Skeletal muscle tissue (tissue), 4 donors: ENCODE results near the gene KLC1. TPM values are rescaled to one million over a fixed set of nuclear protein-coding genes. Genes with fewer than 3 reads are reported as not detected.
A peak's percentile ranks its signal among the peaks of the same experiment; 100 is the strongest.
"Not testable (repeated sequence)": the region's sequence is repeated elsewhere in the genome, so short reads cannot be mapped to it uniquely, and the experiment has no call there.

Experiments
- H3K27ac ChIP-seq: one replicate; pipeline ENCODE4 v1.7.0; 2013; ENCODE audit warnings: mild to moderate bottlenecking, low read depth, low read length, inconsistent platforms
- H3K27me3 ChIP-seq, 3 donors: one replicate each; pipeline ENCODE4 v1.7.0; 2013; ENCODE audit warnings: low read length in 3 of 3; ENCODE audit not compliant: control insufficient read depth in 3 of 3, insufficient read depth in 3 of 3
- H3K36me3 ChIP-seq, 3 donors: one replicate each; pipeline ENCODE4 v1.7.0; 2013; ENCODE audit warnings: low read length in 3 of 3; ENCODE audit not compliant: control insufficient read depth in 3 of 3, insufficient read depth in 3 of 3
- H3K4me1 ChIP-seq, 3 donors: one replicate each; pipeline ENCODE4 v1.7.0; 2013; ENCODE audit warnings: low read length in 3 of 3, mild to moderate bottlenecking in 3 of 3; ENCODE audit not compliant: control insufficient read depth in 3 of 3, insufficient read depth in 3 of 3
- H3K4me3 ChIP-seq, 3 donors: one replicate each; pipeline ENCODE4 v1.7.0; 2013; ENCODE audit warnings: low read length in 3 of 3
- H3K9ac ChIP-seq, 3 donors: one replicate each; pipeline ENCODE4 v1.7.0; 2013; ENCODE audit warnings: low read length in 3 of 3, mild to moderate bottlenecking in 3 of 3, moderate library complexity in 2 of 3, low read depth in 1 of 3
- H3K9me3 ChIP-seq, 3 donors: one replicate each; pipeline ENCODE4 v1.7.0; 2013; ENCODE audit warnings: low read length in 3 of 3; ENCODE audit not compliant: control insufficient read depth in 3 of 3
- total RNA-seq: library from RNA; depleted of rRNA; stranded (reverse); fragments of >200 nt; gene quantifications from one replicate; pipeline ENCODE4 v1.2.3, GENCODE V29; 2014
- donor health status: Osteomylitis.

Gene KLC1
- total RNA-seq, 1 donor from 2014 or later: 103 TPM

DNA sequence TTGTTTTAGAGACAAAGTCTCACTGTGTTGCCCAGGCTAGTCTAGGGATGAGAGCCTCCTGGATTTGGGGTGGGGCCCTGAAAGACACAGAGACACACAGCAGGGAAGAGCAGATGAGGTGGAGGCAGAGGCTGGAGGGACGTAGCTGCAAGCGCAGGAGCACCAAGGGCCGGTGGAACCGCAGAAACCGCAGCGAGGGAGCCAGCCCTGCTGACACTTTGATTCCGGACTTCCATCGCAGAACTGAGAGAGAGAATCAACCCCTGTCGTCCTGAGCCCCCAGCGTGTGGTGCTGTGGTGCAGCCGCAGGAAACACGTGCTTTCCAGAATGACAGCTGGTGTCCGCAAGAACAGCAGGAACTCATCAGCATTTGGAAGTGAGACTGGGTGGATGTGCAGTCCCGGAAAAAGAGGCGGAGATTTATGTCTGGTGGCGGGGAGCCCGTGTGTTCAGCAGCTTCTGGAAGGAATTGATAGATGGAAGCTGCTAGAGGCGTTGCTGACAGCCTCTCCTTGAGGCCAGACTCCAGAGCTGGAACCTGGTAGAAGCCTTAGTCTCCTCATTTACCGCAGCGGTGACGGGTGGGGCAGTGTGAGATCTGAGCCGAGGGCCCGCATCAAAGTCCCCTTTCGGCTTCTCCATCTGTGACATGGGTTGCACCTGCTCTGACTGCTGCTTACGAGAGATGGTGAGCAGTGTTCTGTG is 21.9 kb upstream of the KLC1 start:
- Histone ChIP-seq H3K9ac (peak overlapping the region in 2 of 3 donors; percentile 12 to 54), H3K4me3 (peak overlapping the region; percentile 52 to 65 (median 59)), H3K27me3 (peaks cover 0 to 6% (median 2%) of the 10 kb centered on the region in 3 donors), H3K36me3 (no peaks in the 10 kb centered on the region), H3K4me1 (peaks cover 20 to 21% (median 20%) of the 10 kb centered on the region in 3 donors), H3K9me3 (peaks cover 0 to 7% (median 4%) of the 10 kb centered on the region in 3 donors), H3K27ac (peak overlapping the region; percentile 28)

DNA sequence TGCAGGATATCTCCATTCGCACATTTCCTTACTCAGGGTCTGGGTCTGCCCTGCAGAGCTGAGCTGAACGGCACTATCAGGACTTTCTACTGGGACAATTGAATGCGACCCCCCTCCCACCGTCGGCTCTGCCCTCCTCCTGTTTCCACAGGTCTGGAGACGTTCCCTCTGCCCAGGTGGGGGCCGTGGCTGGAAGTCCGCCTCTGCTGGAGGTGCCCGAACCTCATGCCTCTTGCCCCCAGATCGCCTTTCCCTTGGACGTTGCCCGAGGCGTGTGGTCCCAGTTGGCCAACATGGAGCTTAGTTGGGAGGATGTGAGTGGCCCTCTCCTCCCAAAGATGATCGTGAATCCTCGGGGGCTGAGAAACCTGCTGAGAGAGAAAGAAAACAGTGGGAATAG is 21.2 kb upstream of the KLC1 start:
- Histone ChIP-seq H3K27me3 (peaks cover 0 to 6% (median 2%) of the 10 kb centered on the region in 3 donors), H3K4me3 (peak overlapping the region; percentile 52 to 65 (median 59)), H3K36me3 (no peaks in the 10 kb centered on the region), H3K27ac (no peak overlapping the region), H3K9me3 (peaks cover 0 to 7% (median 4%) of the 10 kb centered on the region in 3 donors), H3K4me1 (peaks cover 20 to 21% (median 20%) of the 10 kb centered on the region in 3 donors), H3K9ac (peak overlapping the region in 1 of 3 donors; percentile 54)

DNA sequence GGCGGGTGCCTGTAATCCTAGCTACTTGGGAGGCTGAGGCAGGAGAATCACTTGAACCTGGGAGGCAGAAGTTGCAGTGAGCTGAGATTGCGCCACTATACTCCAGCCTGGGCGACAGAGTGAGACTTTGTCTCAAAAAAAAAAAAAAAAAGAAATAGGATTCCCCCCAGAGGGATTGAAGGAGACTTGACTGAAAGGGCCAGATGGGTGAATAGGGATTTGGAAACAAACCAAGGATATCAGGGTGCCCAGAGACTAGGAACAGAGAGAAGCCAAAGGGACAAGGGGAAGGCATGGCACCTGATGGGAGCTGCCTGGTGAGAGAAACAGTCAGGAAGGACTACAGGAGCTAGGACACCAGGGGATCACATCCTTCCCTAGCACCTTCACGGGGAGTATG is 19.9 kb upstream of the KLC1 start:
- not testable (repeated sequence) for H3K36me3 ChIP-seq, H3K9me3 ChIP-seq, H3K9ac ChIP-seq, H3K27me3 ChIP-seq, H3K27ac ChIP-seq, H3K4me3 ChIP-seq
- peaks cover 20 to 21% (median 20%) of the 10 kb centered on the region in 3 donors for H3K4me1 ChIP-seq

DNA sequence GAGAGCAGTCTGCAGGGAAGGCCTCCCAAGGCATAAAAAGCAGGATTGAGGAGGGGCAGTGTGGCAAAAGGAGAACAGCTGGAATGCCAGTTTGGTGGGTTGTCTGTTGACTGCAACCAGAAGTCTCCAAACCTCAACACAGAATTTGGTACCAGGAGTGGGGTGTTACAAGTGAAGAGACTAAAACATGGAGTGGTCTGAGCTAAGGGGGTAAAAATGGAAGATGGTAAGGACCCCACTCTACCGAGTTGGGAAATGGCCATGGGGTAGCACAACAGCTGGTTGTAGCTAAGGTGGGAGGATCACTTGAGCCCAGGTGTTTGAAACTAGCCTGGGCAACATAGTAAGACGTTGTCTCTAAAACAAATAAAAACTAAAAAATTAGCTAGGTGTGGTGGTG is 17.8 kb upstream of the KLC1 start:
- no peak overlapping the region for H3K27ac ChIP-seq
- peaks cover 0 to 7% (median 4%) of the 10 kb centered on the region in 3 donors for H3K9me3 ChIP-seq
- H3K4me1 ChIP-seq: peaks cover 20 to 21% (median 20%) of the 10 kb centered on the region in 3 donors
- H3K9ac ChIP-seq: no peak overlapping the region
- H3K4me3 ChIP-seq: no peak overlapping the region
- no peaks in the 10 kb centered on the region for H3K36me3 ChIP-seq
- H3K27me3 ChIP-seq: peaks cover 0 to 6% (median 2%) of the 10 kb centered on the region in 3 donors

DNA sequence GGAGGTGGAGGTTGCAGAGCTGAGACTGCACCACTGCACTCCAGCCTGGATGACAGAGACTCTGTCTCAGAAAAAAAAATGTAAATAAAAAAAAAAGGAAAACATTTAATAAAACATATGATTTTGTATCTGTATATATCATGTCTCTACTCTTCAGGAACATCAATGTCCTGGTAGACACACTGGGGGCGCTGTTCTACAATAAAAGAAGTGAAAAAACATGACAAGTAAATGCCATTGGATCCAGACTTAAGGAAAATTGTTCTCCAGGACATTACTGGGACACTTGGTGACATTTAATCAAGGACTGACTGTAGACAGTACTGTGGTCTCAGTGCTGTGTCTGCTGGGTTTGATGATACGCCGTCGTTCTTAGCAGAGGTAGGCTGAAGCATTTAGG is 15.5 kb upstream of the KLC1 start:
- Histone ChIP-seq H3K36me3 (no peaks in the 10 kb centered on the region), H3K9me3 (peaks cover 0 to 7% (median 4%) of the 10 kb centered on the region in 3 donors), H3K9ac (no peak overlapping the region), H3K27me3 (peaks cover 0 to 3% (median 2%) of the 10 kb centered on the region in 3 donors), H3K4me3 (no peak overlapping the region), H3K4me1 (peaks cover 2% of the 10 kb centered on the region in 3 donors), H3K27ac (no peak overlapping the region)

DNA sequence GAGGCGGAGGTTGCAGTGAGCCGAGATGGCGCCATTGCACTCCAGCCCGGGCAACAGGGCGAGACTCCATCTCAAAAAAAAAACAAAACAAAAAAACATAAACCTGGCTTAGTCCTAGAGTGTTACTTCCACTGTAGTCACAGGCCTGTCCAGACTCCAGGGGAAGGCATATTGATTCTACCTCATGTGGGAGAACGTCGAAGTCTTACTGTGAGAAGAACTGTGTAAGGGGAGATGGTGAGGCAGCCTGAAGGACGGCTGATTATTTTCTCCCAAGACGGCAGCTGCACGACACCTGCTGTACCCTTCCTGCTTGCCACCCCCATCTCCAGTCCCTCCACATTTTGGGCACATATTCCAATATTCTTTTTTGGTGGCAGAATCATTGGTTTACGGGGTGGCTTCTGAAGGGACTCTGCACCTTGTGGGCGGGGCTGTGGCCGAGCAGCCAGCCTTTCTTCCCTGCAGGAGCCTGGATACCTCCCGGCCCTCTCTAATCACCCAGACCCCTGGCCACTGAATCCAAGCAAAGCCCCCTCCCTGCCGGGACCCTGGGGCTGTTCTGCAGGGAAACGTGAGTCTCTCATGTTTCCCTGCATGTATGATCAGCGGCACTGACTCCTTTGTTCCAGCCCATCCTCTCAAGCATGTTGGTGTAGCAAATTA is 12.2 kb upstream of the KLC1 start:
- Histone ChIP-seq H3K27me3 (no peaks in the 10 kb centered on the region), H3K27ac (no peak overlapping the region), H3K36me3 (no peaks in the 10 kb centered on the region), H3K4me3 (no peak overlapping the region), H3K9ac (no peak overlapping the region), H3K4me1 (no peaks in the 10 kb centered on the region), H3K9me3 (no peaks in the 10 kb centered on the region)

DNA sequence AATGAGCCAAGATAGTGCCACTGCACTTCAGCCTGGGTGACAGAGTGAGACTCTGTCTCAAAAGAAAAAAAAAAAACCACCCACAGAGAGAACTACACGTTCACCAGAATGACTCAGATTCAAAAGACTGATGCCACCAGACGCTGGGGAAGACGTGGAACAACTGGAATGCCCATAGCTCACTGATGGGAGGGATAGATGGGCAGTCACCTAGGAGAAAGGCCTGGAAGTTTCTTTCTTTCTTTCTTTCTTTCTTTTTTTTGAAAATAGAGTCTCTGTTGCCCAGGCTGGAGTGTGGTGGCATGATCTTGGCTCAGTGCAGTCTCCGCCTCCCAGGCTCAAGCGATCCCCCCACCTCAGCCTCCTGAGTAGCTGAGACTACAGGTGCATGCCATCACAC is 10.0 kb upstream of the KLC1 start:
- Histone ChIP-seq H3K4me3 (no peak overlapping the region), H3K27me3 (no peaks in the 10 kb centered on the region), H3K9me3 (no peaks in the 10 kb centered on the region), H3K36me3 (no peaks in the 10 kb centered on the region), H3K9ac (no peak overlapping the region), H3K27ac (no peak overlapping the region), H3K4me1 (peaks cover 5 to 8% (median 6%) of the 10 kb centered on the region in 3 donors)

DNA sequence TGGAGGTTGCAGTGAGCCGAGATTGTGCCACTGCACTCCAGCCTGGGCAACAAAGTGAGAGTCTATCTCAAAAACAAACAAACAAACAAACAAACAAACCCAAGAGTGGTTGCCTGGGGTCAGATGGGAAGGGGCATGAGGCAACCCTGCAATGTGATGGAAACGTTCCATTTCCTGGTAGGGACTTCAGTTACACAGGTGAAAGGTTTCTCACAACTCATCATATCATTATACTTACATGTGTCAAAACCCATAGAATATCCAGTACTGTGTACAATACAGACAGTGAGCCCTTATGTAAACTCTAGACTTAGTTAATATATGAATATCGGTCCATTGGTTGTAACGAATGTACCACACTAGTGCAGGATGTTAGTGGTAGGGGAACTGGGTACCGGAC is 7.2 kb upstream of the KLC1 start:
- no peak overlapping the region for H3K27ac ChIP-seq

DNA sequence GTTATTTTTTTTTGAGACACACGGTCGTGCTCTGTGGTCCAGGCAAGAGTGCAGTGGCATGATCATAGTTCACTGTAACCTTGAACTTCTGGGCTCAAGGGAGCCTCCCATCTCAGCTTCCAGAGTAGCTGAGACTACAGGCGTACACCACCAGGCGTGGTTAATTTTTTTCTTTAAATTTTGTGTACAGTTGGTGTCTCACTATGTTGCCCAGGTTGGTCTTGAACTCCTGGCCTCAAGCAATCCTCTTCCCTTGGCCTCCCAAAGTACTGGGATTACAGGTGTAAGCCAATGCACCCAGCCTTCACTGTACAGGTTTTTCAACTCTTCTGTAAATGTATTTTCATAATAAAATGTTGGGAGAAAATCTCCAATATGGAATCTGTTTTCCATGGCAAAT is 5.7 kb upstream of the KLC1 start:
- Histone ChIP-seq H3K9me3 (no peaks in the 10 kb centered on the region), H3K27me3 (no peaks in the 10 kb centered on the region), H3K4me1 (peaks cover 16 to 28% (median 24%) of the 10 kb centered on the region in 3 donors), H3K9ac (no peak overlapping the region), H3K27ac (no peak overlapping the region), H3K4me3 (no peak overlapping the region), H3K36me3 (no peaks in the 10 kb centered on the region)

More for the DNA sequence above, 7.2 kb upstream of the KLC1 start:
- no peak overlapping the region for H3K9ac ChIP-seq
- no peaks in the 10 kb centered on the region for H3K27me3 ChIP-seq
- H3K9me3 ChIP-seq: no peaks in the 10 kb centered on the region
- H3K36me3 ChIP-seq: no peaks in the 10 kb centered on the region
- no peak overlapping the region for H3K4me3 ChIP-seq
- H3K4me1 ChIP-seq: peaks cover 8 to 18% (median 16%) of the 10 kb centered on the region in 3 donors

DNA sequence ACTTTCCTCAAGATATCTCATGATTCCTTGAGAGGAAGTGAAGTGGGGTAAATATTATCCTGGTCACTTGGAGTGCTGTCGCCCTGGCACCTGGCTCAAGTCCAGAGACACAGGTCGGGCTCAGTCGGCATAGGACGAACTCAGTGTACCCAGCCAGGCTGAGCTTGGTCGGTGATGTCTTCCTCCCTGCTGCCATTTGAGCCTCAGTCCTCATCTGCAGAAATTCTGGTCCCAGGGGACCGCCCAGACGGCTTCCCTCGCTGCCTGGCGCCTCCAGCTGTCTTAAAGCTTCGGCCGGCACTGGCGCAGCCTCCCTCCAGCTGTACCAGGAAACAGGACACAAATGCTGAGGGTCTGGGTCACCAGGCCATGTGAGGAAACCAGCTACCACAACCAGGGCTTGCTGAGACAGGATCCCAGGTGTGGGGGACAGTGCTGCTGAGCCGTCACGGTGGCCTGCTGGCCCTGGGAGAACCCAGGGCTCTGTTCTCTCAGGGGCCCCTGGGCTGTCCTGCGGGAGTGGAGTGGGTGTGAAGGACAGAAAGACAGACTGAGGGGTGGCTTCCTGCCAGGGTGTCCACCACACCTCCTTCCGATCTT is 5.0 kb upstream of the KLC1 start:
- Histone ChIP-seq H3K9me3 (no peaks in the 10 kb centered on the region), H3K27ac (no peak overlapping the region), H3K4me3 (peak overlapping the region in 2 of 3 donors; percentile 35 to 49)

More for the DNA sequence above, 5.0 kb upstream of the KLC1 start:
- Histone ChIP-seq H3K4me1 (peaks cover 19 to 29% (median 26%) of the 10 kb centered on the region in 3 donors), H3K36me3 (no peaks in the 10 kb centered on the region), H3K9ac (peak overlapping the region; percentile 33 to 64 (median 56)), H3K27me3 (no peaks in the 10 kb centered on the region)
